Epithelial cell of esophagus (primary cell): ENCODE results near the gene DLGAP1.

Experiments
- DNase-seq: peaks from one replicate; pipeline ENCODE4 v3.0.0; 2010; ENCODE audit warnings: low read depth
- H3K4me3 ChIP-seq: 2 replicates; pipeline ENCODE4 v1.5.1; 2011; ENCODE audit warnings: mild to moderate bottlenecking, low read length, control low read depth
- TF ChIP-seq, protein P1 (sequence below): IDR thresholded peaks from 2 replicates; pipeline ENCODE4 v1.5.1; 2011; ENCODE audit warnings: low read depth, mild to moderate bottlenecking, low read length, control low read depth, inconsistent platforms; ENCODE audit not compliant: insufficient read depth; ENCODE audit errors: missing control alignments

The DLGAP1 gene

GRCh38 chr18:3645384-3646156, 809.5 kb downstream of the DLGAP1 start:
- TF ChIP-seq, protein P1, sequence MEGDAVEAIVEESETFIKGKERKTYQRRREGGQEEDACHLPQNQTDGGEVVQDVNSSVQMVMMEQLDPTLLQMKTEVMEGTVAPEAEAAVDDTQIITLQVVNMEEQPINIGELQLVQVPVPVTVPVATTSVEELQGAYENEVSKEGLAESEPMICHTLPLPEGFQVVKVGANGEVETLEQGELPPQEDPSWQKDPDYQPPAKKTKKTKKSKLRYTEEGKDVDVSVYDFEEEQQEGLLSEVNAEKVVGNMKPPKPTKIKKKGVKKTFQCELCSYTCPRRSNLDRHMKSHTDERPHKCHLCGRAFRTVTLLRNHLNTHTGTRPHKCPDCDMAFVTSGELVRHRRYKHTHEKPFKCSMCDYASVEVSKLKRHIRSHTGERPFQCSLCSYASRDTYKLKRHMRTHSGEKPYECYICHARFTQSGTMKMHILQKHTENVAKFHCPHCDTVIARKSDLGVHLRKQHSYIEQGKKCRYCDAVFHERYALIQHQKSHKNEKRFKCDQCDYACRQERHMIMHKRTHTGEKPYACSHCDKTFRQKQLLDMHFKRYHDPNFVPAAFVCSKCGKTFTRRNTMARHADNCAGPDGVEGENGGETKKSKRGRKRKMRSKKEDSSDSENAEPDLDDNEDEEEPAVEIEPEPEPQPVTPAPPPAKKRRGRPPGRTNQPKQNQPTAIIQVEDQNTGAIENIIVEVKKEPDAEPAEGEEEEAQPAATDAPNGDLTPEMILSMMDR = no peak

DNA sequence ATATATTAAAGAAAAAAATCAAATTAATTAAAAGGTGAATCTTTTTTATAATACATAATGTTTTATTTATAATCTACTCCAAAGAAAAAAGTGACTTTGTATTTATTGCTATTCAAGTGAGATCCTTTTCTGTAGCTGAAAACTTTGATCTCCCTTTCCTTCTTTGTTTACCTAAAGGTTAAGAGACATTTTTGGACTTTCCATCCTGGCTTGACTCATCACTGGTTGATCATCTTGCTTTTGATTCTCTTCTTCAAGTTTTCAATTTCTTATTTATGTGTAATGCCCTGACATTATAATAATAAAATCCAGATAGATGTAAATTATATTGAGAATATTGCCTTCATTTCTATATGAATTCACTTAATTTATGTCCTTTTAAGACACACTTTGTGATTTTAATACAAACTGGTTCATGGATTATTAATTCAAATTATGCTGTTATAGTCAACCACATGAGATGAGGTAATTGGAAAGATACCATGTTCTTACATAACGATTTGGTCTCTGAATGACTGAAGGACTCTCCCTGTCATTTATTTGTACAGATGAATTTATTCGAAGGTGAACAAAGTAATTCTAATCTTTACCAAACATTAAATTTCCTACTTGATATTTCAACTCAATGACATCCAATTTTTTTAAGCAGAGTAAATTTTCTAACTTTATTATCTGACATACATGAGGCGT, 820.7 kb downstream of the DLGAP1 start:
- TF ChIP-seq, protein P1 = no peak
- H3K4me3 ChIP-seq = no peak overlapping the region
- no peak for DNase-seq

More at GRCh38 chr18:3645384-3646156, 809.5 kb downstream of the DLGAP1 start:
- no peak for DNase-seq
- H3K4me3 ChIP-seq = no peak overlapping the region

DNA sequence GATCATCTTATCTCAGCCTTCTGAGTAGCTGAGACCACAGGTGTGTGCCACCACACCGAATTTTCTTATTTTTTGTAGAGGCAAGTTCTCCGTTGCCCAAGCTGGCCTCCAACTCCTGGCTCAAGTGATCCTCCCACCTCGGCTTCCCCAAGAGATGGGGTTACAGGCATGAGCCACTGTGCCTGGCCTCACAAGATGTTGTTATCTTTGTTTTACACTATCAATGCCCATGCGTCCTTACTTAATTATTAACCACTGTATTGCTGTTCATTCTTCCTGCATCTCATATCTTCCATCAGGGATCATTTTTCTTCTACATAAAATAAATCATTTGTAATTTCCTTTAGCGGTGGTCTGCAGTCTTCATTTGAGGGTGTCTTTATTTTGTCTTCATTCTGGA, 823.2 kb downstream of the DLGAP1 start:
- TF ChIP-seq, protein P1 = no peak
- no peak for DNase-seq
- no peak overlapping the region for H3K4me3 ChIP-seq

- TF ChIP-seq, protein P1 = no peak
- DNase-seq = no peak
- H3K4me3 ChIP-seq = no peak overlapping the region
Measured at GRCh38 chr18:3626929-3627458, 828.1 kb downstream of the DLGAP1 start.

DNA sequence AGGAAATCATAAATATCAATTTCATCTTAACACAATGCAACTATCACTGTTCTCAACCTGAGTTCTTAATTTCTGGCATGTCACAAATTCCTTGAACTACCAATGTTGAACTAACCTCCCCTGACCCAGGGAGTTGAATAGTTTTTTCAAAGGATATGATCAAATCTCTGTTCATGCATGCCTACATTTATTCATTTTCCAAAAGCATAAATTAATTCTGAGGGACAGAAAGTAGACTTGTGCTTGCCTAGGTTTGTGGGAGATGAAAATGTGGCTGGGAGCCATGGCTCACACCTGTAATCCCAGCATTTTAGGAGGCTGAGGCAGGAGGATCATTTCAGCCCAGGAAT, 829.4 kb downstream of the DLGAP1 start:
- no peak overlapping the region for H3K4me3 ChIP-seq
- DNase-seq = no peak
- TF ChIP-seq, protein P1 = no peak

DNA sequence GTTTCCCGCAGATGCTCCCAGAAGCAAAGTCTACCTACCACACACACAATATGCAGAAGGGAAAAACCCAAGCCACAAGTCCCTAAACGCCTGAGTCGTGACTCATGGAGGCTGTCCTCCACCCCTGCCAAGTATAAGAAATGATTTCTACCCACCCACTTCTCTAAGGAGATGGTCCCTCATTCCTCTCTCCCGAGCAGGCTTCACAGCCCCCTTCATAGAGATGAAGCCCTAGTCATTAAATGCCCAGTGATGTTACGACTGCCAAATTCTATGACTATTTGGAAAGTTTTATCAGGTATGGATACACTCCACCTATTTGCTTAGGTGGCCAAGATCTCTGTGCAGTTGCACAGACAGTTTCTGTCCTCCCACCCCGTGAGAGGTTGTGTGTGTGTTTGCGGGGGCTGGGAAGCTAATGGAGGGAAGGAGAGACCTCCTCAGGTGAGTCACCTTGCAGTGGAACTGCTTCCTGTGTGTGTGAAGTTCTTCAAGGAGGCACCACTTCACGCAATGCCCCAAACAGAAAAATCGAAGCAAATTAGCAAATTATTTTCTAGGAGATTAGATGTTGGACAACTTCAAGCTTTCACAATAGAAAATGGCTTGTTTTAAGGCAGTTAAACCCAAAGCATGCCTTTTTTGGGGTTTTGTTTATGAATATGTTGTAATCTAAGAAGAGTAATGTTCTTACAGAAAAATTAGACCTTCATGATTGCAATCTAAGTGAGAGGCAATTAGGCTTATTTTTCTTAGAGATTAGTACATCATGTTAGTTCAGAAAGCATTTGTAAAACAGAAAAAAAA, 830.0 kb downstream of the DLGAP1 start:
- no peak overlapping the region for H3K4me3 ChIP-seq
- TF ChIP-seq, protein P1 = no peak
- peak; percentile 90 for DNase-seq
